SK-N-SH (cell line): ENCODE data around the gene WDR49. TPM values are rescaled to one million over a fixed set of nuclear protein-coding genes. Genes with fewer than 3 reads are reported as not detected.

Source experiments
- CTCF ChIA-PET: fragments of 300-600, 350-600 bp; formaldehyde crosslinking; extraction: SDS; loops from one replicate; lab custom pipeline; 2021; lab: Yijun Ruan, JAX
- POLR2A ChIA-PET: fragments of 350-600 bp; sonication (Branson Sonifier 250); formaldehyde crosslinking; extraction: SDS; loops from one replicate; lab custom pipeline; 2020; ENCODE audit warnings: antibody characterized with exemption, inconsistent platforms; lab: Yijun Ruan, JAX
- DNase-seq: peaks from one replicate; pipeline ENCODE4 v3.0.0; 2012
- H2AFZ ChIP-seq: fragments of 200-600 bp; sonication (generic); 2 replicates; pipeline ENCODE4 v1.8.1; 2016; ENCODE audit warnings: antibody characterized with exemption, mild to moderate bottlenecking, low read depth
- H3F3A ChIP-seq: fragments of 200-600 bp; sonication (generic); replicated peaks from 2 replicates; pipeline ENCODE3; 2016; ENCODE audit warnings: antibody characterized with exemption, mild to moderate bottlenecking; ENCODE audit not compliant: insufficient read depth
- H3K27ac ChIP-seq, 2 experiments: fragments of 200-500 bp in 1 of 2; fragments of 200-600 bp in 1 of 2; sonication (Bioruptor generic) in 1 of 2; sonication (generic), shearing (Covaris generic) in 1 of 2; 2 replicates each; pipeline versions ENCODE4 v1.5.1 to v1.6.1; 2014 to 2016; ENCODE audit warnings: low read depth in 2 of 2, inconsistent platforms in 1 of 2, low read length in 1 of 2, mild to moderate bottlenecking in 1 of 2, mixed read lengths in 1 of 2
- H3K27me3 ChIP-seq: fragments of 200-600 bp; sonication (generic), shearing (Covaris generic); 2 replicates; pipeline ENCODE4 v1.6.1; 2016; ENCODE audit warnings: mixed run types; ENCODE audit not compliant: insufficient read depth
- H3K36me3 ChIP-seq, 2 experiments: fragments of 200-500 bp in 1 of 2; fragments of 200-600 bp in 1 of 2; sonication (Bioruptor generic) in 1 of 2; sonication (generic) in 1 of 2; replicated peaks in 1 of 2; 2 replicates each; pipeline versions ENCODE3 to v1.5.1; 2014 to 2016; ENCODE audit warnings: low read length in 1 of 2, mild to moderate bottlenecking in 1 of 2; ENCODE audit not compliant: insufficient read depth in 2 of 2, control insufficient read depth in 1 of 2
- H3K4me1 ChIP-seq, 2 experiments: fragments of 200-500 bp in 1 of 2; fragments of 200-600 bp in 1 of 2; sonication (Bioruptor generic) in 1 of 2; sonication (generic), shearing (Covaris generic) in 1 of 2; 2 replicates each; pipeline versions ENCODE4 v1.5.1 to v1.6.1; 2014 to 2016; ENCODE audit warnings: low read depth in 1 of 2, low read length in 1 of 2, mixed run types in 1 of 2; ENCODE audit not compliant: insufficient read depth in 2 of 2, control insufficient read depth in 1 of 2
- H3K4me2 ChIP-seq: fragments of 200-600 bp; sonication (generic), shearing (Covaris generic); 2 replicates; pipeline ENCODE4 v1.6.1; 2017; ENCODE audit warnings: mixed run types
- H3K4me3 ChIP-seq, 2 experiments: fragments of 200-500 bp in 1 of 2; fragments of 200-600 bp in 1 of 2; sonication (Bioruptor generic) in 1 of 2; sonication (generic), shearing (Covaris generic) in 1 of 2; 2 replicates each; pipeline versions ENCODE4 v1.5.1 to v1.8.1; 2014 to 2016; ENCODE audit warnings: low read depth in 2 of 2, inconsistent platforms in 1 of 2, low read length in 1 of 2, mild to moderate bottlenecking in 1 of 2, mixed read lengths in 1 of 2, moderate library complexity in 1 of 2
- H3K79me2 ChIP-seq: fragments of 200-600 bp; sonication (generic); 2 replicates; pipeline ENCODE4 v1.8.1; 2017; ENCODE audit warnings: mild to moderate bottlenecking; ENCODE audit not compliant: insufficient read depth
- H3K9ac ChIP-seq: fragments of 200-600 bp; sonication (generic); 2 replicates; pipeline ENCODE4 v1.6.1; 2017; ENCODE audit warnings: mixed run types
- H3K9me2 ChIP-seq: fragments of 200-600 bp; sonication (generic); 2 replicates; pipeline ENCODE4 v1.6.1; 2017; ENCODE audit warnings: mixed run types
- H3K9me3 ChIP-seq: fragments of 200-600 bp; sonication (generic); 2 replicates; pipeline ENCODE4 v1.6.1; 2017; ENCODE audit warnings: mixed run types, mild to moderate bottlenecking, moderate library complexity
- H4K20me1 ChIP-seq: fragments of 200-600 bp; sonication (generic); 2 replicates; pipeline ENCODE4 v1.6.1; 2017; ENCODE audit warnings: mild to moderate bottlenecking, mixed run types; ENCODE audit not compliant: insufficient read depth
- CHD2 ChIP-seq: fragments of 150-350 bp; IDR thresholded peaks from 2 replicates; pipeline ENCODE4 v1.6.1; 2018; ENCODE audit warnings: low read length; ENCODE audit not compliant: partially characterized antibody
- ELF1 ChIP-seq: IDR thresholded peaks from 2 replicates; pipeline ENCODE4 v1.4.0; 2012
- EP300 ChIP-seq, 2 experiments: IDR thresholded peaks; 2 replicates each; pipeline versions ENCODE4 v1.4.0 to v1.6.1; 2012; ENCODE audit warnings: borderline replicate concordance in 1 of 2, low read depth in 1 of 2, low read length in 1 of 2
- FOSL2 ChIP-seq: IDR thresholded peaks from 2 replicates; pipeline ENCODE4 v1.4.0; 2012; ENCODE audit warnings: low read depth, mild to moderate bottlenecking, moderate library complexity, borderline replicate concordance
- FOXJ3 ChIP-seq: sonication (generic); formaldehyde crosslinking; IDR thresholded peaks from 2 replicates; pipeline ENCODE4 v1.5.1; 2020; ENCODE audit warnings: mild to moderate bottlenecking, missing genetic modification reagents
- FOXM1 ChIP-seq: IDR thresholded peaks from 2 replicates; pipeline ENCODE4 v1.4.0; 2012; ENCODE audit warnings: low read depth, mild to moderate bottlenecking
- GATA2 ChIP-seq: sonication (generic); formaldehyde crosslinking; IDR thresholded peaks from 2 replicates; pipeline ENCODE4 v1.5.0; 2020; ENCODE audit warnings: mild to moderate bottlenecking, missing genetic modification reagents
- JUND ChIP-seq: IDR thresholded peaks from 2 replicates; pipeline ENCODE4 v1.4.0; 2012
- MEF2A ChIP-seq: IDR thresholded peaks from 2 replicates; pipeline ENCODE4 v1.4.0; 2012; ENCODE audit warnings: low read depth, borderline replicate concordance
- MXI1 ChIP-seq: IDR thresholded peaks from 2 replicates; pipeline ENCODE4 v1.6.1; 2012; ENCODE audit warnings: mild to moderate bottlenecking, low read depth, low read length, improper control_type of control experiment
- NFIC ChIP-seq: IDR thresholded peaks from 2 replicates; pipeline ENCODE4 v1.4.0; 2012; ENCODE audit warnings: borderline replicate concordance
- NRF1 ChIP-seq: IDR thresholded peaks from 2 replicates; pipeline ENCODE4 v1.6.1; 2012; ENCODE audit warnings: low read depth, mild to moderate bottlenecking, low read length
- SIN3A ChIP-seq: IDR thresholded peaks from 2 replicates; pipeline ENCODE4 v1.6.1; 2012; ENCODE audit warnings: low read depth, mild to moderate bottlenecking, low read length, moderate library complexity, borderline replicate concordance
- TAF1 ChIP-seq: IDR thresholded peaks from 2 replicates; pipeline ENCODE4 v1.6.1; 2012; ENCODE audit warnings: low read depth, mild to moderate bottlenecking, low read length, moderate library complexity, borderline replicate concordance
- TCF12 ChIP-seq: IDR thresholded peaks from 2 replicates; pipeline ENCODE4 v1.4.0; 2012
- TEAD4 ChIP-seq: IDR thresholded peaks from 2 replicates; pipeline ENCODE4 v1.4.0; 2012; ENCODE audit warnings: mild to moderate bottlenecking, borderline replicate concordance; ENCODE audit not compliant: insufficient read depth
- YY1 ChIP-seq: IDR thresholded peaks from 2 replicates; pipeline ENCODE4 v1.4.0; 2012; ENCODE audit warnings: low read depth, mild to moderate bottlenecking
- WGBS: methylation state at CpG from one replicate; pipeline ENCODE4 v1.1.6; 2017; ENCODE audit warnings: low lambda C conversion rate; 5-methylcytosine and 5-hydroxymethylcytosine counted together
- polyA plus RNA-seq, 3 experiments: library from polyadenylated mRNA; depleted of rRNA; stranded (reverse); fragments of >200 nt; gene quantifications; 2 replicates each; pipeline ENCODE4 v1.2.3, GENCODE V29; 2012
- TF ChIP-seq, protein P1 (sequence below): IDR thresholded peaks from 2 replicates; pipeline ENCODE4 v1.4.0; 2012; ENCODE audit warnings: low read depth, borderline replicate concordance
- TF ChIP-seq, protein P2 (sequence below): fragments of 150-350 bp; IDR thresholded peaks from 2 replicates; pipeline ENCODE4 v1.6.1; 2017; ENCODE audit warnings: antibody characterized with exemption, low read length, low read depth, borderline replicate concordance
- TF ChIP-seq, protein P3 (sequence below): IDR thresholded peaks from 2 replicates; pipeline ENCODE4 v1.4.0; 2012; ENCODE audit warnings: low read depth, borderline replicate concordance

The WDR49 gene
- polyA plus RNA-seq, 1 of the 3 experiments (the other 2 are of a cell fraction), result not detected

DNA sequence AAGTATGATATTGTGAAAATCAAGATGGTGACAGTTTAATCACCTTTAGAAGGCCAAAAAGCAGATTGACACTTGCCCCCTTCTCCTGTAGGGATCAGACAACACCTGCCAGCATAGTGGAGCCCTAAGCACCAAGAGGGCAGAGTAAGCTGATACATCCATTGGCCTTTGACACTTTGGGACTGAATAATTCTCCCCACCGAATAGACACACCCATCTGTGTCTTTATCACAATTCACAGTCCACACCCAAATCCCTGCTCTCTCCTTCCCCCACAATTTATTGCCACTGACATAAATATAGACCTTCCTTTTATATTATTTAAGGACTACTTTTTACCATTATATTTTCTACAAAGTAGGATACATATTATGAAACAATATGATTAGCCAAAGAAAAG lies 3.1 kb upstream of the WDR49 start:
- Histone ChIP-seq H3K27me3 (no peaks in the 10 kb centered on the region), H3K4me3 (no peak overlapping the region), H3K9me3 (no peaks in the 10 kb centered on the region)
- CTCF ChIA-PET, result interaction anchor here (0.7 kb wide), 1 partner anchor 277 kb away, joined by 3 read pairs; the partner anchor contains the start of gene ZBBX
- TF ChIP-seq JUND (no peak), YY1 (no peak), MXI1 (no peak), FOXJ3 (CRISPR knock-in tag) (no peak), GATA2 (CRISPR knock-in tag) (no peak), NFIC (no peak), EP300 (IDR thresholded peaks at IDR 0.05; ENCODE audit: borderline replicate concordance in 1 of 2, low read depth in 1 of 2, low read length in 1 of 2) (no peak), TEAD4 (no peak), MEF2A (no peak), TCF12 (no peak), SIN3A (no peak), ELF1 (no peak), NRF1 (no peak), TAF1 (no peak), FOXM1 (no peak), CHD2 (no peak), FOSL2 (no peak)
- TF ChIP-seq, protein P1, sequence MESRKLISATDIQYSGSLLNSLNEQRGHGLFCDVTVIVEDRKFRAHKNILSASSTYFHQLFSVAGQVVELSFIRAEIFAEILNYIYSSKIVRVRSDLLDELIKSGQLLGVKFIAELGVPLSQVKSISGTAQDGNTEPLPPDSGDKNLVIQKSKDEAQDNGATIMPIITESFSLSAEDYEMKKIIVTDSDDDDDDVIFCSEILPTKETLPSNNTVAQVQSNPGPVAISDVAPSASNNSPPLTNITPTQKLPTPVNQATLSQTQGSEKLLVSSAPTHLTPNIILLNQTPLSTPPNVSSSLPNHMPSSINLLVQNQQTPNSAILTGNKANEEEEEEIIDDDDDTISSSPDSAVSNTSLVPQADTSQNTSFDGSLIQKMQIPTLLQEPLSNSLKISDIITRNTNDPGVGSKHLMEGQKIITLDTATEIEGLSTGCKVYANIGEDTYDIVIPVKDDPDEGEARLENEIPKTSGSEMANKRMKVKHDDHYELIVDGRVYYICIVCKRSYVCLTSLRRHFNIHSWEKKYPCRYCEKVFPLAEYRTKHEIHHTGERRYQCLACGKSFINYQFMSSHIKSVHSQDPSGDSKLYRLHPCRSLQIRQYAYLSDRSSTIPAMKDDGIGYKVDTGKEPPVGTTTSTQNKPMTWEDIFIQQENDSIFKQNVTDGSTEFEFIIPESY, result no peak
- TF ChIP-seq, protein P2, sequence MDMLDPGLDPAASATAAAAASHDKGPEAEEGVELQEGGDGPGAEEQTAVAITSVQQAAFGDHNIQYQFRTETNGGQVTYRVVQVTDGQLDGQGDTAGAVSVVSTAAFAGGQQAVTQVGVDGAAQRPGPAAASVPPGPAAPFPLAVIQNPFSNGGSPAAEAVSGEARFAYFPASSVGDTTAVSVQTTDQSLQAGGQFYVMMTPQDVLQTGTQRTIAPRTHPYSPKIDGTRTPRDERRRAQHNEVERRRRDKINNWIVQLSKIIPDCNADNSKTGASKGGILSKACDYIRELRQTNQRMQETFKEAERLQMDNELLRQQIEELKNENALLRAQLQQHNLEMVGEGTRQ, result no peak
- TF ChIP-seq, protein P3, sequence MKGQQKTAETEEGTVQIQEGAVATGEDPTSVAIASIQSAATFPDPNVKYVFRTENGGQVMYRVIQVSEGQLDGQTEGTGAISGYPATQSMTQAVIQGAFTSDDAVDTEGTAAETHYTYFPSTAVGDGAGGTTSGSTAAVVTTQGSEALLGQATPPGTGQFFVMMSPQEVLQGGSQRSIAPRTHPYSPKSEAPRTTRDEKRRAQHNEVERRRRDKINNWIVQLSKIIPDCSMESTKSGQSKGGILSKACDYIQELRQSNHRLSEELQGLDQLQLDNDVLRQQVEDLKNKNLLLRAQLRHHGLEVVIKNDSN, result no peak
- TF ChIP-seq, all 33 proteins: peak for 0
- H3K9ac ChIP-seq, result no peak overlapping the region
- POLR2A ChIA-PET, result no interaction called here
- H4K20me1 ChIP-seq, result no peaks in the 10 kb centered on the region
- DNase-seq, result no peak
- H3K36me3 ChIP-seq, result no peaks in the 10 kb centered on the region
- H3K4me1 ChIP-seq, result peaks cover 0 to 2% of the 10 kb centered on the region in 2 experiments; a peak in 1 of 4 replicates
- no peaks in the 10 kb centered on the region for H3K9me2 ChIP-seq
- no peaks in the 10 kb centered on the region for H3F3A ChIP-seq
- H2AFZ ChIP-seq, result no peak overlapping the region
- WGBS, result 20% methylated on average over 1 of the region's 1 CpG
- H3K4me2 ChIP-seq, result no peak overlapping the region
- H3K27ac ChIP-seq, result no peak overlapping the region
- no peaks in the 10 kb centered on the region for H3K79me2 ChIP-seq
